GM08714 (cell line): ENCODE measurements around the gene ATP6V0D1.

Experiments used
- H3K4me3 ChIP-seq: fragments of 200-500 bp; sonication (Bioruptor generic); 2 replicates; pipeline ENCODE4 v1.5.1; 2014; ENCODE audit warnings: mild to moderate bottlenecking, low read length, inconsistent platforms
- ZNF274 ChIP-seq: IDR thresholded peaks from 2 replicates; pipeline ENCODE4 v1.6.1; 2012; ENCODE audit warnings: mild to moderate bottlenecking, low read depth, low read length

Gene ATP6V0D1

GRCh38 chr16:67482233-67482924, 1.4 kb upstream of the ATP6V0D1 start:
- TF ChIP-seq ZNF274, result no peak
- peak overlapping the region; percentile 81 for H3K4me3 ChIP-seq

- peak overlapping the region; percentile 81 for H3K4me3 ChIP-seq
- no peak for TF ChIP-seq ZNF274
These were observed 740 bp upstream of the ATP6V0D1 start for GRCh38 chr16:67481561-67482232.

DNA sequence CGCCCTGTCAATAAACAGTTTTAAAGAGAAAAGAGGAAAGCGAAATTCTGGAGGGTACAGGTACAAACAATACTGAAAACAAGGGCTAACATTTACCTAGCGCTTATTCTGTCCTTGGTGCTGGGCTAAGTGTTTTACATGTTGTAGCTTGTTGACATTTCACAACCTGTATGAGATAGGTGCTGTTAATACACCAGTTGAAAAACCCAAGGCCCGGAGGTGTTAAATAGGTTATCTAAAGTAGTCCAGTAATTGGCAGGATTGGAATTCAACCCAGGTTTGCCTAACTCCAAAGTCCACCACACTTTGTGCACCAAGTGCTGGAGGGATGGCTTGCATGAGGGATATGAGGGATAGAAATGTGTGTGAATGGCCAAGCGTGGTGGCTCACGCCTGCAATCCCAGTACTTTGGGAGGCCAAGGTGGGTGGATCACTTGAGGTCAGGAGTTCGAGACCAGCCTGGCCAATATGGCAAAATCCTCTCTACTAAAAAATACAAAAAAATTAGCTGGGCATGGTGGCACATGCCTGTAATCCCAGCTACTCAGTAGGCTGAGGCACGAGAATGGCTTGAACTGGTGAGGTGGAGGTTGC, 2.9 kb downstream of the ATP6V0D1 start:
- H3K4me3 ChIP-seq, result no peak overlapping the region
- TF ChIP-seq ZNF274, result no peak

DNA sequence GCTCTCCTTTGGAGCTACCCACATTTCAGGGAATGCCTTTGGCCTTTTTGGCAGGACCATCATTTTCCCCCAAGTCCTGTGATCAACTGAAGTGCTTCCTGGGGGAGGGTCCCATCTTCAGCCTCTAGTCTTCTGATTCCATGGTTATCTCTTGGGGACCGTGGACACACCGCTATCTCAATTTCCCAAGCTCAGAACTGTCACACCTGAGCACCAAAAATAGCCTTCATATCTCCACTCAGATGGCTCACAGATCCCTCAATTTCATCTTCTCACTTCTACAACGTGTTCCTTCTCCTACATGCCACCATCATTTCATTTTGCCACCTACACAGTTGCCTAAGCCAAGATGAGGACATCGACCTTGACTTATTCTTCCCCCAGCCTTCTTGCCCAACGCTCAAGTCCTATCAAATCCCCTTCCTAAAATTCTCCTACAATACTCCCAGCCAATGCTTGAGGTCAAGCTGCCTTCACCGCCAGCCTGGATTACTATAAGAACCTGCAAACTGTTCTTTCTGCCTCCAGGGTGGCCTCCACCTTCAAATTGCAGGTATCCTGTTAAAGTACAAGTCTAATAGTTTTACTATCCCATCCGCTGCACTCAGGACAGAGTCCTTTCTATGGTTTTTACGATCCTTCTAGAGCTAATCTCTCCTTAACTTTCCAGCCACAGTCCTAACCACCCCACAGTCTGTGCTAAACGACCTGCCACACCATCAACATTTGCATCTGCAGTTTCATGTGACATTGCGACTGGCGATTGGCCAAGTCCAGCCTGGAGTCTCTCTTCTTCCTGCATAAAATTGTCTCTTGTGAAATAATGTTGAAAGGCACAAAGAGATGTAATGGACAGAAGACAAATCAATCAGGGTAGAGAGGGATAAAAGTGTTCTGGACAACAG, 6.2 kb downstream of the ATP6V0D1 start:
- H3K4me3 ChIP-seq, result no peak overlapping the region; the same call in 1 of the 2 replicates
- no peak for TF ChIP-seq ZNF274

GRCh38 chr16:67471758-67472384, 9.1 kb downstream of the ATP6V0D1 start:
- no peak overlapping the region for H3K4me3 ChIP-seq
- no peak for TF ChIP-seq ZNF274

- H3K4me3 ChIP-seq, result no peak overlapping the region
- no peak for TF ChIP-seq ZNF274
These were observed 10.6 kb downstream of the ATP6V0D1 start for GRCh38 chr16:67470359-67470758.

GRCh38 chr16:67468731-67469130, 12.2 kb downstream of the ATP6V0D1 start:
- TF ChIP-seq ZNF274, result no peak
- H3K4me3 ChIP-seq, result no peak overlapping the region

DNA sequence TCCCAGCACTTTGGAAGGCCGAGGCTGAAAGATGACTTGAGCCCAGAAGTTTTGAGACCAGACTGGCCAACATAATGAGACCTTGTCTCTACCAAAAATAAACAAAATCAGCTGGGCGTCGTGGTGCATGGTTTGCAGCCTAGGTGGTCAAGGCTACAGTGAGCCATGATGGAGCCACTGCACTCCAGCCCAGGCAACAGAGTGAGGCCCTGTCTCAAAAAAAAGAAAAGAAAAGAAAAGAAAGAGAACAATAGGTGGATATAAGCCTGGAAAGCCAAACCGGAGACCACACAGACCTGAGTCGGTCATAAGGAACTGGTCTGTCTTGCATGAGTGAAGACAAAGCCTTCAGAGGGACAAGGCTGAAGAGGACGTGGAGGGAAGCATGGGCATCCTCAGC, 14.4 kb downstream of the ATP6V0D1 start:
- no peak for TF ChIP-seq ZNF274
- H3K4me3 ChIP-seq, result no peak overlapping the region

GRCh38 chr16:67464565-67464964, 16.4 kb downstream of the ATP6V0D1 start:
- no peak for TF ChIP-seq ZNF274
- H3K4me3 ChIP-seq, result no peak overlapping the region

DNA sequence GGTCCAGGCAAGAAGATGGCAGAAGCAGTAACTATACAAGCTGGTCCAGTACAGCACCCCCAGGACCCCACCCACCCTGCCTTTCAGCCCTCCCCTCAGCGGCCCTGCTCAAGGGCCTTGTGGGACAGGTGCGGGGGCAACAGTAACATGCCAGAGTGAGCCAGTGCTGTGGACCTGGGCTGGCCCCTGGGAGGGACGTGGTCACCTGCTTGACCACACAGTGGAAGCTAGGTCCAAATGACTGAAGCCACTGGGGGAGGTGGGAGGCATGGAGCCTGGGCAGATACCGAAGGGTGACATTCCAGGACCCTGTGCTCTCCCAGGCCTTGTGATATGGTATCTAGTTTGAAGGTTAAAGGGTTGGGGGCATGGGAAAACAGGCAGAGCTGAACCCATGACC, 17.3 kb downstream of the ATP6V0D1 start:
- no peak overlapping the region for H3K4me3 ChIP-seq
- TF ChIP-seq ZNF274, result no peak

DNA sequence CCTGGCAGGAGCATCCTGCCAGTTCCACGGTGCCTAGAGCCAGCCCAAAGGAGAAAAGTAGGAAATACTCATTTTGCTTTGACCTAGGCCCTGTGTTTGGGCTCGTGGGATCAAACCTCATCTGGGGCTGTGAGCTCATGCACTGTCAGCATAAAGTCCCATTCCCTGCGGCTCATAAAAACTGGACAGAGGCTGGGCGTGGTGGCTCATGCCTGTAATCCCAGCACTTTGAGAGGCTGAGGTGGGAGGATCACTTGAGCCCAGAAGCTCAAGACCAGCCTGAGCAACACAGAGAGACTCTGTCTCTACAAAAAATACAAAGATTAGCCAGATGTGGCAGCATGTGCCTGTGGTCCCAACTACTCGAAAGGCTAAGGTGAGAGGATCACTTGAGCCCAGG, 17.9 kb downstream of the ATP6V0D1 start:
- no peak for TF ChIP-seq ZNF274
- no peak overlapping the region for H3K4me3 ChIP-seq

GRCh38 chr16:67462279-67462655, 18.7 kb downstream of the ATP6V0D1 start:
- no peak for TF ChIP-seq ZNF274
- H3K4me3 ChIP-seq, result no peak overlapping the region

GRCh38 chr16:67461600-67462278, 19.2 kb downstream of the ATP6V0D1 start:
- no peak overlapping the region for H3K4me3 ChIP-seq
- no peak for TF ChIP-seq ZNF274
